T-helper 2 cell treated with Interferon-gamma antibody and Interleukin-4, amounts not matched to agents 5 μg/mL and 100 μg/mL, for 36 hours (primary cell): ENCODE measurements around the gene NOM1.
"Not testable (repeated sequence)": the region's sequence is repeated elsewhere in the genome, so short reads cannot be mapped to it uniquely, and the experiment has no call there.

ENCODE experiments used
- DNase-seq: peaks from one replicate; pipeline ENCODE4 v3.0.0; 2021; ENCODE audit warnings: low spot score
- H3K27ac Mint-ChIP-seq: one replicate; pipeline ENCODE4 v1.8.0; 2021; ENCODE audit warnings: mild to moderate bottlenecking, mixed read lengths
- H3K27me3 Mint-ChIP-seq: one replicate; pipeline ENCODE4 v1.8.0; 2021; ENCODE audit warnings: low read depth, mixed read lengths
- H3K36me3 Mint-ChIP-seq: one replicate; pipeline ENCODE4 v1.8.0; 2021; ENCODE audit warnings: low read depth, mixed read lengths
- H3K4me1 Mint-ChIP-seq: one replicate; pipeline ENCODE4 v1.8.0; 2021; ENCODE audit warnings: low read depth, mixed read lengths
- H3K4me3 Mint-ChIP-seq: one replicate; pipeline ENCODE4 v1.8.0; 2022; ENCODE audit warnings: mild to moderate bottlenecking, moderate library complexity, mixed read lengths
- H3K9me3 Mint-ChIP-seq: one replicate; pipeline ENCODE4 v1.8.0; 2021; ENCODE audit warnings: mixed read lengths

Gene NOM1

DNA sequence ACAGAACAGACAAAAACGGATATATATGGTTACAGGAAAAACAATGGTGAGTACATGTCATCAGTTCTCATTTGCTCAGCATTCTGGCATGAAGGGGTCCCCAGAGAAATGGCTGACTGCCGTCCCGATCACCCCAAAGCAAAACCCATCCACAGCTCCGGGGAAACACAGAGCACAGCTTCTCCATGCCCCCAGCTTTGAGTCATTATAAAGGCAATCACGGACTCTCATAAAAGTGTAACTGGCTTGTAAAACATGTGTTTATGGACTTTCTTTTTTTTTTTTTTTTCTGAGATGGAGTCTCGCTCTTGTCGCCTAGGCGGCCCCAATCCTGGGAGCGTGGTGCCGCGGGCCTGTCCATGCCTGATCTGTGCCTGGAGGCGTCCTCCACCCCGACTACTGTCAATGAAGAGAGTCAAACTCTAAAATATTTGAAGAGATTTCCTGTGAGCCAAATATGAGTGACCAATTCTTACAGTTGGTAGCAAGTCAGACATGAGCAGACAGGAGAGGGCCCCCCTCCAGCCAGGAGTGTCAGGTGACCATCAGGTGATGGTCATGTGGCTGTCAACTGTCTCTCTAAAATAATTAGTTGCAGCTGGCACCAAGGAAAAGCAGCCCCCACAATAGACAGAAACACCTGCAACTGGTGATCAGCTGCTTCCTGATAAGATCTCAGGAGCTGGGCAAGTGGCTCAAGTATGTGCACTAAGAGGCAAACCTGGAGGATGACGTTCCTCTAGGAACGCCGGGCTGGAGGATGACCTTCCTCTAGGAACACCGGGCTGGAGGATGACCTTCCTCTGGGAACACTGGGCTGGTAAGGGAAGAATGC lies 21.7 kb upstream of the NOM1 start:
- no peak for DNase-seq
- H3K4me1 Mint-ChIP-seq, result peaks cover 20% of the 10 kb centered on the region
- no peak overlapping the region for H3K4me3 Mint-ChIP-seq
- peaks cover 3% of the 10 kb centered on the region for H3K36me3 Mint-ChIP-seq
- peaks cover 36% of the 10 kb centered on the region for H3K27me3 Mint-ChIP-seq
- no peaks in the 10 kb centered on the region for H3K9me3 Mint-ChIP-seq
- H3K27ac Mint-ChIP-seq, result no peak overlapping the region

DNA sequence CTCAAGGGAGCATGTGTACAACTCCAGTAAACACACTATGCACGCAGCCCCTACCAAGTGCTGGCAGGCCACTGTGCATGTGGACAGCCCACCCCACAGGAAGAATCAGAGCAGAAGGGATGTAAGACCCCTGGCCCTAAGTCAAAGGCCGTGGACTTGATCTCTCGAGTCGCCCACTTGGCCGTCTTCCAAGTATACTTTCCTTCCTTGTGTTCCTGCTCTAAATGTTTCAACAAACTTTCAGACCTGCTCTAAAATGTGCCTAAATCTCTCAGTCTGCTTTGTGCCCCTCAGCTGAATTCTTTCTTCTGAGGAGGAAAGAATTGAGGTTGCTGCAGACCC lies 21.1 kb upstream of the NOM1 start:
- Mint-ChIP-seq H3K27me3 (peaks cover 33% of the 10 kb centered on the region), H3K36me3 (peaks cover under 1% of the 10 kb centered on the region), H3K27ac (no peak overlapping the region), H3K4me3 (no peak overlapping the region), H3K9me3 (no peaks in the 10 kb centered on the region), H3K4me1 (peaks cover 16% of the 10 kb centered on the region)
- no peak for DNase-seq

DNA sequence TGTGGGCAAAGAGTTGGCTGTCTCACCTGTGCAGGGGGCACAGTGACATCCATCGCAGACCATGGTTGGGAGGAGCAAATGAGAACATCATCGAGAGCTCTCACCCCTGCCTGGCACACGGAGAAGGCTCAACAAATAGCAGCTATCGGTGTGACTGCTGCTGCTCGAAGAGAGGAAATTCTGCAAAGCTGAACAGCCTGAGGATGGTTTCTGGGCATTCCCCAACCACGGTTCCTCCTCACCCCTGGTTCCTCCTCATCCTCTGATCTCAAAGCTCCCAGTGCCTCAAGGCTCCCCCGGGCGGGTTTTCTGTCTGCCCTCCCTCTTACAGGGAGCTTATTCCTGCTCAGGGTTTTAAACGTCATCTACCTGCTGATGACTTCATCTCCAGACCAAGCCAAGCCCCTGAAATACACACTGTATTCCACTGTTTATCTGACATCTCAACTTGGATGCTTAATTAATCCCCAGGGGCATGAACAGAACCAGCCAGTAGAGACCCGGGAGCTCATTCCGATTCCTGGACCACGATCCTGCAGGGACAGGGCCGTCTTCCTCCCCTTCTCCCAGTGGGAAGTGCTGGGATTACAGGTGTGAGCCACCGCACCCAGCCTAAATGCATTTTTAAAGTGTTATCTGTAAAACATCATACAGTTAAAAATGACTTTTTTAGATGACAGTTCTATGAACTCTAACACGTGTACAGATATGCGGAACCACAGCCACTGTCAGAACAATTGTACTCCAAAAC lies 19.5 kb upstream of the NOM1 start:
- Mint-ChIP-seq H3K27me3 (peaks cover 28% of the 10 kb centered on the region), H3K9me3 (no peaks in the 10 kb centered on the region), H3K4me3 (no peak overlapping the region), H3K27ac (no peak overlapping the region), H3K4me1 (peaks cover 9% of the 10 kb centered on the region), H3K36me3 (no peaks in the 10 kb centered on the region)
- DNase-seq, result no peak

DNA sequence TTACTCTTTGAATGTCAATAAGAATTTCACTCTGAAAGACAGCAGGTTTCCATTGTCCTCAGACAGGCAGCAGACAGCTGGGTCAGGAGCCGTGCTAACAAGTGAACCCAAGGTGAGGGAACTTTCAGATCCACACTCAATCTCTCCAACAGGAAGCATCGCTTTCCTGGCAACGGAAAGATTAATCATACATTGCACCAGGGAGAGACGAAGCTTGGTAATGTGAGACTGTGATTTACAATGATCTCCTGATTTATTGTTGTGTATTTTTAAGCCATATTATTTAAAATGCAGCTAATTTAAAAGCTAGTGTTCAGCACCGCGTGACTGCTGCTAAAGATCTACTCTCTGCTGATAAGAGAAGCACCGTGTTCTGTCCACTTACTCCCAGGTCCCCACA lies 17.5 kb upstream of the NOM1 start:
- H3K27ac Mint-ChIP-seq, result no peak overlapping the region
- no peaks in the 10 kb centered on the region for H3K9me3 Mint-ChIP-seq
- H3K4me1 Mint-ChIP-seq, result peaks cover 9% of the 10 kb centered on the region
- no peak for DNase-seq
- H3K4me3 Mint-ChIP-seq, result no peak overlapping the region
- H3K36me3 Mint-ChIP-seq, result no peaks in the 10 kb centered on the region
- H3K27me3 Mint-ChIP-seq, result peaks cover 25% of the 10 kb centered on the region

DNA sequence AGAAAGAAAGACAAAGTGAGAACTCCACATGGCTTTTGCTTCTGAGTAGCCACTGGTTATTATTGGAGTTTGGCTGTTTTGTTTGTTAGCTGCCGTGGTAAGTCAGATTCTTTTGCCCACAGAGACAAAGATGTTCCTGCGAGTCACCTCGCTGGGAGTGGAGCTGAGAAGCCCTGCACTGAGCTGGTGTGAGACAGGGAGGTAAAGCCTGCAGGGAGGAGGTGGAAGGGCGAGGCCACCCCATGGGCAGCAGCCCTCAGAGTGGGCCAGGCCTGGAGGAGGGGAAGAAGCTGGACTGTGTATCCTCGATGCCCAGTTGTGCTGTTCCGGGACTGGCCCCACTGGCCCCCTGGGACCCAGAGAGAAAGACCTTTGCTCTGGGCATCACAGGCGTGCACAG lies 14.3 kb upstream of the NOM1 start:
- Mint-ChIP-seq H3K27ac (no peak overlapping the region), H3K27me3 (peaks cover 18% of the 10 kb centered on the region), H3K4me1 (peaks cover 1% of the 10 kb centered on the region), H3K36me3 (no peaks in the 10 kb centered on the region), H3K4me3 (no peak overlapping the region), H3K9me3 (no peaks in the 10 kb centered on the region)
- no peak for DNase-seq

DNA sequence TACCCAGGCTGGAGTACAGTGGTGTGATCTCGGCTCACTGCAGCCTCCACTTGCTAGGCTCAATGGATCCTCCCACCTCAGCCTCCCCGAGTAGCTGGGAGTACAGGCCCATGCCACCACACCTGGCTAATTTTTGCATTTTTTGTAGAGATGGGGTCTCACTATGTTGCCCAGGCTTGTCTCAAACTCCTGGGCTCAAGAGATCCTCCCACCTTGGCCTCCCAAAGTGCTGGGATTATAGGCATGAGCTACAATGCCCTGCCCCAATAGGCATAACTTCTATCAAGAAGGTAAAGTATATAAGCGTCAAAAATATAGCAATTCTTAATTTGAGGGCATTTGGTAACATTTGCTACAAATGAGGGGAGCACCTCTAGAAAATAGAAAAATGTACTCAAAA lies 12.7 kb upstream of the NOM1 start:
- not testable (repeated sequence) for DNase-seq, H3K36me3 Mint-ChIP-seq, H3K27ac Mint-ChIP-seq, H3K4me3 Mint-ChIP-seq, H3K4me1 Mint-ChIP-seq, H3K9me3 Mint-ChIP-seq
- H3K27me3 Mint-ChIP-seq, result peaks cover 11% of the 10 kb centered on the region

DNA sequence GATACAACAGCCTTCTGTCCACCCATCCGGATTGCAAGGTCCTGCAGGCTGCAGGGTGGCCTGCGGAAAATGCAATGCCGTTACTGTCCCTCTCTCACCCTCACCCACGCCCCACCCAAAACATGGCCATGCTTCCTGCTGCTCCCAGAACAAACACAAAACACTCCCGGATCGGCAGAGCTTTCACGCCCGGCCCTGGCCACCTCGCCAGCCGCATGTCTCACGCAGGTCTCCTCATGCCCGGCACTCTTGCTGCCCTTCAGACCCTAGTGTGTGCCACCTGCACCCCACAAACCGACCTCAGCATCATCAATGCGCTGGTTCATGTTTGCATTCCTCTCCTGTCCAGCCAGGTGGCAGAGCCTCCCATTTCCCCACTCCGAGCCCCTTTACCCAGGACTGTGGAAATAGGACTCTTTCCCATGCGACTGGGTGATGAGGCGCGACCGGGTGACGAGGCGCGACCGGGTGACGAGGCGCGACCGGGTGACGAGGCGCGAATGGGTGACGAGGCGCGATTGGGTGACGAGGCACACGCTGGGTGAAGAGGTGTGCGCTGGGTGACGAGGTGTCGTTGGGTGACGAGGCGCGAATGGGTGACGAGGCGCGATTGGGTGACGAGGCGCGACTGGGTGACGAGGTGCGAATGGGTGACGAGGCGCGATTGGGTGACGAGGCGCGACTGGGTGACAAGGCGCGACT lies 8.9 kb upstream of the NOM1 start:
- peaks cover 37% of the 10 kb centered on the region for H3K27me3 Mint-ChIP-seq

DNA sequence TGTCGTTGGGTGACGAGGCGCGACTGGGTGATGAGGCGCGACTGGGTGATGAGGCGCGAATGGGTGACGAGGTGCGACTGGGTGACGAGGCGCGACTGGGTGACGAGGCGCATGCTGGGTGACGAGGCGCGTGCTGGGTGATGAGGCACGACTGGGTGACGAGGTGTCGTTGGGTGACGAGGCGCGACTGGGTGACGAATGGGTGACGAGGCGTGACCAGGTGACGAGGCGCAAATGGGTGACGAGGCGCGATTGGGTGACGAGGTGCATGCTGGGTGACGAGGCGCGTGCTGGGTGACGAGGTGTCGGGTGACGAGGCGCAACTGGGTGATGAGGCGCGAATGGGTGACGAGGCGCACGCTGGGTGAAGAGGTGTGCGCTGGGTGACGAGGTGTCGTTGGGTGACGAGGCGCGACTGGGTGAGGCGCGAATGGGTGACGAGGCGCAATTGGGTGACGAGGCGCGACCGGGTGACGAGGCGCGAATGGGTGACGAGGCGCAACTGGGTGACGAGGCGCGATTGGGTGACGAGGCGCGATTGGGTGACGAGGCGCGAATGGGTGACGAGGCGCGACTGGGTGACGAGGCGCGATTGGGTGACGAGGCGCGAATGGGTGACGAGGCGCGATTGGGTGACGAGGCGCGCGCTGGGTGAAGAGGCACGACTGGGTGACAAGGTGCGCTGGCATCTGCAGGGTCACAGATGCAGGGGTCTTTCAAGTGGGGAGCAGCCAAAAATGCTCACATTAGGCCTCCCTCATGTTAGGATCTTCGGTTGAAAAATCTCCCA lies 7.9 kb upstream of the NOM1 start:
- peaks cover 44% of the 10 kb centered on the region for H3K27me3 Mint-ChIP-seq
- no peaks in the 10 kb centered on the region for H3K36me3 Mint-ChIP-seq
- no peak overlapping the region for H3K4me3 Mint-ChIP-seq
- H3K9me3 Mint-ChIP-seq, result peaks cover 7% of the 10 kb centered on the region
- DNase-seq, result no peak
- peak overlapping the region; percentile 20 for H3K27ac Mint-ChIP-seq
- no peaks in the 10 kb centered on the region for H3K4me1 Mint-ChIP-seq

More for the DNA sequence above, 8.9 kb upstream of the NOM1 start:
- DNase-seq, result no peak
- no peaks in the 10 kb centered on the region for H3K4me1 Mint-ChIP-seq
- H3K36me3 Mint-ChIP-seq, result no peaks in the 10 kb centered on the region
- no peak overlapping the region for H3K27ac Mint-ChIP-seq
- H3K9me3 Mint-ChIP-seq, result peaks cover 7% of the 10 kb centered on the region
- H3K4me3 Mint-ChIP-seq, result no peak overlapping the region

DNA sequence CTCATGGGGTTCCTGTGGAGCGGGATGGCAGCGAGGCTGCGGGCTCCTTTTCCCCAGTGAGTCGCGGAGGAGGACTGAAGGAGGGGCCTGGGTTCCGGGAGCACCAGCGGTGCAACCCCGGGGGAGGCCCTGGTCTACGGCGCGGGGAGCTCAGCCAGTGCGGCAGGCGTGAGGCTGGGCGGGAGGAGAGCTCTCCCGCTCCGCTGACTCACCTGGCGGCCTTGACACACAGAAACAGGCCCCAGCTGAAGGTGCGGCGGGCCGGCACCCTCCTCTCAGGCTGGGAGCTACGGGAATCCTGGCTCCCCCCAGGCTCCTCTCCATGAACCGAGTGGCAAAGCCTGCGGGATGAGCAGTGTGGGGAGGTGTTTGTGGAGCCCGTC lies 6.8 kb upstream of the NOM1 start:
- DNase-seq, result no peak
- H3K4me3 Mint-ChIP-seq, result no peak overlapping the region
- peaks cover under 1% of the 10 kb centered on the region for H3K36me3 Mint-ChIP-seq
- peaks cover 51% of the 10 kb centered on the region for H3K27me3 Mint-ChIP-seq
- H3K27ac Mint-ChIP-seq, result no peak overlapping the region
- peaks cover 3% of the 10 kb centered on the region for H3K4me1 Mint-ChIP-seq
- peaks cover 7% of the 10 kb centered on the region for H3K9me3 Mint-ChIP-seq

DNA sequence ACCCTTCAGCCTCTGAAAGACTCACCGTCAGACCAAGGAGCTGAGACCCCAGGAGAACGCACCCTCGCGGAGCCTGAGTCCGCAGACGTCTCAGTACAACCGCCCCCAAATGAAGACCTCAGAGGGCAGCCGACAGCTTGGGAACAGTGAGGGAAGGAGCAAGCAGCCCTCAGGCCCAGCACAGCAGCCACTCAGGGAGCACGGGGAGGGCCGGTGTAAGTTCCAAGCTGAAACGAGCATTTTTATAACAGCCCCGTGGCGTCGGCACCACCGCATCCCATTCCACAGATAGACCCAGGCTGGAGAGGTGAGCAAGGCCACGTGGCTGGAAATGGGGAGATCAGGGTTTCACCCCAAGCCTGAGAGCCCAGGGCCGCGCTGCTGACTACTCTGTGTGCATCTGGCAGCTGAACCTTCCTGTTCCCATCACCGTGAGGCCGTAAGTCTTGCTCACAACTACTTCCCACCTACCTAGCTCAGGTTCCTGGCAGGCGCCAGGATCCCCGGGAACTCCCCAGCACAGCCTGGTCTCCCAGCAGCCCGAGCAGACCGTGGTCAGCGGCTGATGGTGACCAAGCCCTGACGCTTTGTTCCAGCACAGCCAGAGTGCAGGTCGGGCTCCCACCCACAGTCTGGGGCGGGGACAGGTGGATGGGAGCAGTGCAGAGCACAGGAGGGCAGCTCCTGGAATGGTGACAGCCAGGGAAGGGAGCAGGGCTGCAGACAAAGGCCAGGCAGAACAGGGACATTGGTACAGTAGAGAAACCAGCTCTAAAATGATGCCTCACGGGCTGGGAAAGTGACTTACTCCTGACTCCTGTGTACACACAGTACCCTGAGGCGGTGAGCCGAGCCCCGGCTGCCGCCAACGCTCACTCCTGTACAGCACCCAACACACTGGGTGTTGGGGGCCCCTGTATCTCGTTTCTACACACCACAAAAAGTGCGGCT lies 6.1 kb upstream of the NOM1 start:
- Mint-ChIP-seq H3K27me3 (peaks cover 46% of the 10 kb centered on the region), H3K4me1 (peaks cover 3% of the 10 kb centered on the region), H3K9me3 (peaks cover 7% of the 10 kb centered on the region), H3K27ac (no peak overlapping the region), H3K36me3 (peaks cover 2% of the 10 kb centered on the region), H3K4me3 (no peak overlapping the region)
- no peak for DNase-seq

DNA sequence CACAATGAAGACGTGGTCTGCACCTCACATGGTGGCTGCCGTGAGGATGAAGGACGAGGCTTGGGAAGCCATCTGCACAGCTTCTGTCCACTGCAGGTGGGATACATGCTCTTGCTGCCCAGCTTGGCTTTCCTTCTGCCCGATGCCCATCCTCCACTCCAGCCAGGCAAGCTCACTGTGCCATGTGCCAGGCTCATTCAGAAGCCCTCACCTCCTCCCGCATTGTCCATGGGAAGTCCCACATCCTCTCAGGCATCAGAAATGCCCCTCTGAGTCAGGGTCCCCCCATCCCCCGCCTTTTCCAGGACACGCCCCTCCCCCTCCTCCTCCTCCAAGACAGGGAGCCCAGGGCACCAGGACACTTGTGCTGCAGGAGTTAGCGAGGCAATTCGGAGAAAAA lies 4.6 kb upstream of the NOM1 start:
- peaks cover 45% of the 10 kb centered on the region for H3K27me3 Mint-ChIP-seq
- peaks cover 3% of the 10 kb centered on the region for H3K4me1 Mint-ChIP-seq

DNA sequence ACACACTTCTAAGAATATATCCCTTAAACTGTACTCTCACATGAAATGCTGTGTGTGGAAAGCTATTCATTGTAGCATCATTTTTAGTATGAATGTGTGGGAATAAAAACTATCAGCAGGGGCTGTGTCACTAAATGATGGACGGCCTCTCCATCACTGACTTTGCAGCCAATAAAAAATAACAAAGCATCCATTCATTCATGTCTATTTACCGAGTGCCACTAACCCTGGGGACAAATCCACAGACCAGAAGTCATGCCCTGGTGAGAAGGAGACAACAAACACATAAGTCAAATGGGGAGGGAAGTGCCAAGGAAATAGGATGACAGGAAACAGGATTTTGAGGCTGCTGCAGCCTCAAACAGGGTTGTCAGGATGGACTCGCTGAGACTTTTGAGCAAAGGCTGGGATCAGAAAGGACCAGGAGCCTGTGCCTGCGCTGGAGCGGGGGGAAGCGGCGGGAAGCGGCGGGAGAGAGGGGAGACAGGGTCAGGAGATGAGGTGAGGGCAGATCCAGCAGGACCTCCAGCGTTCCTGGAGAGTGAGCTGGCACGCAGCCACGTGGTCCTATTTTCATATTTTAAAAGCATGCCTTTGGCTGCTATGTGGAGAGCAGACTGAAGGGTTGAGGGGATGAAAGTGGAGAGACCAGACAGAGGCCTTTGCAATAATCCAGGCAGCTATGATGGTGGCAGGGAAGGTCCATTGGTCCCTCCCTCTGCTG lies 2.2 kb upstream of the NOM1 start:
- H3K4me1 Mint-ChIP-seq, result peaks cover 19% of the 10 kb centered on the region
- H3K27ac Mint-ChIP-seq, result no peak overlapping the region
- H3K27me3 Mint-ChIP-seq, result peaks cover 43% of the 10 kb centered on the region
- DNase-seq, result no peak
- peak overlapping the region; percentile 41 for H3K4me3 Mint-ChIP-seq
- H3K9me3 Mint-ChIP-seq, result no peaks in the 10 kb centered on the region
- peaks cover 10% of the 10 kb centered on the region for H3K36me3 Mint-ChIP-seq

More for the DNA sequence above, 4.6 kb upstream of the NOM1 start:
- H3K9me3 Mint-ChIP-seq, result peaks cover 7% of the 10 kb centered on the region
- H3K4me3 Mint-ChIP-seq, result no peak overlapping the region
- peaks cover 2% of the 10 kb centered on the region for H3K36me3 Mint-ChIP-seq
- no peak for DNase-seq
- H3K27ac Mint-ChIP-seq, result no peak overlapping the region
